ENCODE results near the gene OR6Y1.

Gene OR6Y1

GRCh38 chr1:158496374-158496773 lies 57.8 kb downstream of the OR6Y1 start:
- no peak for DNase-seq

- DNase-seq = no peak
These were observed 59.4 kb downstream of the OR6Y1 start for GRCh38 chr1:158494796-158495195.

All from stimulated activated CD4-positive, alpha-beta T cell treated with anti-CD3 and anti-CD28 coated beads, Interleukin-4, amount 100 ng/mL, for 1 hour (primary cell).